Activated T-cell treated with anti-CD3 and anti-CD28 coated beads for 48 hours (primary cell): ENCODE measurements around the gene COL5A1.
A peak's percentile ranks its signal among the peaks of the same experiment; 100 is the strongest.
"Not testable (repeated sequence)": the region's sequence is repeated elsewhere in the genome, so short reads cannot be mapped to it uniquely, and the experiment has no call there.

Source experiments
- DNase-seq: peaks from one replicate; pipeline ENCODE4 v3.0.0-alpha.2; 2020; ENCODE audit warnings: low read depth

The COL5A1 gene

DNA sequence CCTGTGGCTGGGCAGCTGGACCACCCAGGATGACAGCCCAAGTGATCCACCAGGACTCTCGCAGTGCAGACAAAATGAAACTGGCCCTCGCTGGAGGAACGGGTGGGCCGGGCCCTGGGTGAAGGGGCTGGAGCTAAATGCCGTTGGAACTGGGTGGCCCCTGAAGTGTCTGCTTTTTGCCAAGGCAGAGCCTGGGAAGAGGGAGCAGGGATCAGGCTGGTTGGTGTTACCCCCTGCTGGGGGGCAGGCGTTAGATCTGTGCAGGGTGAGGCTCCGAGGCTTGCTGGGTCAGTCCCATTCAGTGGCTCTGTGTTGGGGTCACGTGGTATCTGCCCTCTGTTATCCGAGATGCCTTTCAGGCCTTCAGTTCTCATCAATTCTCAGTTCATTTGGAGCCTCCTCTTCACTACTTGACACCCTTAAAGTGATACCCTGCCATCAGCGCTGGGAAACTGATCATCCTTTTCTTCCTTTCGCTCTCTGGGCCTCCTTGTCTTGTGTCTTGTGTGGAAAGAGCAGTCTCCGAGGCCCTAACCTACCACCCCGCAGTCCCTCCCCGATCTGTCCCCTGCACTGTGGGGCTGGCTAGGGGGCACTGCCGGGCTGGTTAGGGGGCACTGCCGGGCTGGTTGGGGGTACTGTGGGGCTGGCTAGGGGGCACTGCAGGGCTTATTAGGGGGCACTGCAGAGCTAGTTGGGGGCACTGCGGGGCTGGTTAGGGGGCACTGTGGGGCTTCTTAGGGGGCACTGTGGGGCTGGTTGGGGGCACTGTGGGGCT lies 37.3 kb downstream of the COL5A1 start:
- DNase-seq: no peak

DNA sequence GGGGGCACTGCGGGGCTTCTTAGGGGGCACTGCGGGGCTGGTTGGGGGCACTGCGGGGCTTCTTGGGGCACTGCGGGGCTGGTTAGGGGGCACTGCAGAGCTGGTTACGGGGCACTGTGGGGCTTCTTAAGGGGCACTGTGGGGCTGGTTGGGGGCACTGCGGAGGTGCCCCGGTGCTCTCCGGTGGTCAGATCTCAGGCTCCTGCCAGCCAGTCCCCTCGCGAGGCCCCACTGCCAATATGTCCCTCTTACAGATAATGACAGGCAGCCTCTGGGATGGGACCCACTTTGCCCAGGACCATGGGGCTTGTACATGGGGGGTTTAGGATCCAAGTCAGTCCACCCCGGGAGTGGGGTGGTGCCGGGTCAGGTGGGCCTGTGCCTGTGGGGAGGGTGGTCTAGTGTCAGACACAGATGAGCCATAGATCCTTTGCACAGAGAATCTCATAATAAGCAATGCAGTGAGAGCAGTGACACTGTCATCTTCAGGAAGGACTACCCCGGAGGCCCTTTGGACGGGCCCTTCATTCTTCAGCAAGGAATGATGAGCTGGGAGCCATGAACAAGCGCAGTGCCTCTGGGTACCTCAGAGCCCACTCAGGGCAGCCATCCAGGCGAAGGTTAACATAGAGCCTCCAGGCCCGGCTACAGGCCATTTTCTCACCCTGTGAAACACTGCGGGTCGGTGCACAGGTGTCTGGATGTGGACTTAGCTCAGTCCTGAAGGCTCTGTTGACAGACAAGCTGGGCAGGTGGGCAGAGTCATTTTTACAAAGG lies 38.2 kb downstream of the COL5A1 start:
- DNase-seq: no peak

DNA sequence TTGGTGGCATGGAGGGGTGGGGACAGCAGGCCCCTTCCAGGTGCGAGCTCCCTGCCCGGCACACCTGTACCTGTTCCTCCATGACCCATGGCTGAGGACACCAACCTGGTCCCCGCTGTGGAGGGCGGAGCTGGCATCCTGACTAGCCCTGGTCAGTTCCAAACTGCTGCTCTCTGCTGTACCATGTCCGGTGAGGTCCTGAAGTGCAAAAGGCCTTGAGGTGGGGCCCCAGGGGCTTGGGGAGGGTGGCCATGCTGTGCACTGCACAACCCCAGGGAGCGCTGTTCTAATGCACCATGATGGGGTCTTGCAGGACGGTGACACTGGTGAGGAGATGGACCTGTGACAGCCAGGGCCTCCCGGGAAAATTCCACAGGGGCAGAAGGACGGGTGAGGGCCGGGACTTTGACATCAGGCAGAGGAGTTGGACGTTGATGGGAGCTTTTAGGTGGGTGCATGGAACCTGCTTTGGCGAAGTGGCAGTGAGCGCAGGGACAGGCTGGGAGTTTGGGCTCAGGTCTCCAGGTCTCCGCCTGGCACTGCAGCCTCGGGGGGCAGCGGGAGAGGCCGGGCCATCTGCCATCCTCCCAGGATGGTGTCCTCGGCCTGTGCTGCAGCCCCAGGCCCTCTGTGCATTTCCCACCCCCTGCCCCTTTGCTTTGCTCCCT lies 38.9 kb downstream of the COL5A1 start:
- DNase-seq: no peak

DNA sequence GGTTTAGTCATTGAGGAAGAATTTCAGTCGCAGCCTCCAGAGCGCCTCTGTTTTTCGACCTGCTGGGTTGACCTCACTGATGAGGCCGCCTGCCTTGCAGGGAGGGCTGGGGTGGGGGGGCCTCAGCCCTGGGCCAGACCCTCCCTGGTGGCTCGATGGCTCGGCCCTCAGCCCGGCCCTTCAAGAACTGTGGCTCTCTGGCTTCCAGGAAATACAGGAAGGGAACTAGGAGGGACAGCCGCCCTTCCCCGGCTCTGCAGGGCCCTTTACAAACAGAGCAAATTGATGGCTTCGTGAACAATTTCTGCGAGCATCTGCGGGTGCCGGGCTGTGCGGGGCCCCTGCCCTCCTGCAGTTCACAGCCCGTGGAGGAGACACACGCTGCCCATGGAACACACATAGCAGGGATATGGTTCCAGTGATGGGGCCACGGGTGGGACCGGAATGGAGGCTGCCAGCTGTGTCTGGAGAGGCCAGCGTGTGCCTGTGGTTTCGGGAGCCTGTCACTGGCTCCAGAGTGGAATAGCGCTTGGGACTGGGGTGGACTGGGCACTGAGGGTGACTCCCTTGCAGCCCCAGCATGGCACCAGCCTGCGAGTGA lies 39.6 kb downstream of the COL5A1 start:
- DNase-seq: no peak

DNA sequence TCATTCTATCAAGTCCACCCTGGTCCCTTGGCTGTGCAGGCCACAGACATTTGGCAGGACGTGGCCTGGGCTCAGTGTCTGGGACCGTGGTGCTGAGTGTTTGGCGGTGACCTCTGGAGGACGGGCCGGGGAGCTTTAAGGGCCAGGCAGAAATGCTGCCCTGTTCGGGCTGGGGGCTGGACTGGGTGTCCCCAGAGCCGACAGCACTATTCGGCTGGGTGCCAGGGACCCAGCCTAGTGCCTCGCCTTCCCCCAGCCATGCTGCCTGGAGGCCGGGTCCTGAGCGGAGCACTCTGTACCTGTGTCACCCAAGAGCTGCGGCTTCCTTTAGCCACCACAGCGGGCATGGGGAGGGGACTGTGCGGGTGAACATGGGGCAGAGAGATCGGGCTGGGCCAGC lies 40.4 kb downstream of the COL5A1 start:
- DNase-seq: no peak

DNA sequence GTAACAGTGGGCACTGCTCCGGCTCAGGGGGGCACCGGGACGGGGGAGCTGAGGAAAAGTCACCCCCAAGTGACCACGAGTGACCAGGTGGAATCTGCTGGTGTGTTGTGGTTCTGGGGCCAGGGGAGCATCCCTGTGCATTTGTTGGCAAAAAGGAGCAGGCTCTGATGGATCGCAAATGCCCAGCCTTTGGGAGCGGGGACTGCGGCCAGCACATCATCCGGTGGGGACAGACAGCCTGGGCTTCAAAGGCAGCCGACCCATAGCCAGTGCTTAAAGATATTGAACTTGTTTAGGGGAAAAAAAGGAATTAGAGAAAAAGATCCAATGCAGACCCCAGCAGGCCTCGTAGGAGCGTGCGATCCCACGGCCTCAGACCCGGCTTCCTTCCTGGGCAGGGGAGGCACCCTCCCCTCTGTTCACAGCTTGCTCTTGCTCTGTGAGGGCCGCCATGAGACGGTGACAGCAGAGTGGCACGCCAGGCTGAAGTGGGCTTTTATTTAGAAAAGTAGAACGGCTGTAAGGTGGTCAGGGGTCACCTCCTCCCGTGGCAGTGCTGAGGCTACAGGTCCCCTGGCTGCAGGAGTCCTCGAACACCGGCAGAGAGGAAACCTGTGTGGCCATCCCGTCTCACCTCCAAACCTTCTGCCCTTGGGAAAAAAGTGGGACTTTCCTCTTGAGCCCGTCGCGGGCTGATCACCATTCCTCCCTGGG lies 41.2 kb downstream of the COL5A1 start:
- no peak for DNase-seq

DNA sequence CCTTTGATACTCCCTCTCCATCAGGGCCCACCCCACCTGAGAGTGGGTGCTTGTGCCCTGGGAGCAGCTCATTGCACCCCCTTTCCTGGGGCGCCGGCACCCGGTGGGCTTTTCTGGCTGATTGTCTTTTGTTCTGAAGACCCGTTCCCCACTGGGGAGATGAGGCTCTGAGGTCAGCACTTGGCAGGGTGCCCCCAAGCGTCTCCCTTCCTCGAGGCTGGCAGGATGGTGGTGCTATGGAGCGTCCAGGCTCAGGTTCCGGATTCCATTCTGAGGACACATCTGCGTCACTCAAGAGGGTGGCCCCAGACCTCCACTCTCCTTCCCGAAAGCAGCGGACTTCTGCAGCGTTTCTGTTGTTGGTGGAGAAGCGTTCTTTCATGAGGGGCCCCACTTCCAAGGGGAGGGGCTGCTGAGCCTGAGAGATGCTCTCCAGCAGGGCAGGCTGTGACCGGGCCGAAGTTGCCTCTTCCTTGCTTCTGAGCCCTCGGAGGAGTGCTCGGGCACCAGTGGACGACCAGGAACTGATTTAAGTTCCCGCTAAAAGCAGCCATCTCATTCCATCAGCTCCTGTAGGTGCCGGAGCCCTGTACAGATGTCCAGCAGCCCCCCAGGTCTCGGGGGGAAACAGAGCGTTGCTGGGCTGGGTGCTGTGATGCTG lies 42.2 kb downstream of the COL5A1 start:
- DNase-seq: no peak

DNA sequence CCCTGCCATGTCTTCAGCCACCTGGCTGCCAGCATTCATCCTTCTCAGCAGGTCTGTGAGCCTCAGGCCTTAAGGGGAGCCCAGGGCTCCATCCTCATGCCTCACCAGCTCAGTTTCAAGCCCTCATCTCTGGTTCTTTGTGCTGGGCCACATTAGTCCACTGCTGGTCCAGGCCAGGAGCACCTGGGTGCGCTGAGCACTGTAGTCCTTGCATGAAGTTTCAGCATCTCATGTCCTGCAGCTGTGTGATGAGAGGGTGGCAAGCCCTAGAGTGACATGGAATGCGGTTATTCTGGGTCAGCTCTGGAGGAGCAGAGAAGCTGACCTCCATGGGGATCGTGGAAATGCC lies 42.7 kb downstream of the COL5A1 start:
- DNase-seq: no peak

DNA sequence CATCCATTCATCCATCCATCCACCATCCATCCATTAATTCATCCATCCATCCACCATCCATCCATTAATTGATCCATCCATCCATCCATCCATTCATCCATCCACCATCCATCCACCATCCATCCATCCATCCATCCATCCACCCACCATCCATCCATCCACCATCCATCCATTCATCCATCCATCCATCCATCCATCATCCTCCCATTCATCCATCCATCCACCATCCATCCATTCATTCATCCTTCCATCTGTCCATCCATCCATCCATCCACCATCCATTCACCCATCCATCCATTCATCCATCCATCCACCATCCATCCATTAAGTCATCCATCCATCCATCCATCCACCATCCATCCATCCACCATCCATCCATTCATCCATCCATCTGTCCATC lies 43.3 kb downstream of the COL5A1 start:
- not testable (repeated sequence) for DNase-seq

DNA sequence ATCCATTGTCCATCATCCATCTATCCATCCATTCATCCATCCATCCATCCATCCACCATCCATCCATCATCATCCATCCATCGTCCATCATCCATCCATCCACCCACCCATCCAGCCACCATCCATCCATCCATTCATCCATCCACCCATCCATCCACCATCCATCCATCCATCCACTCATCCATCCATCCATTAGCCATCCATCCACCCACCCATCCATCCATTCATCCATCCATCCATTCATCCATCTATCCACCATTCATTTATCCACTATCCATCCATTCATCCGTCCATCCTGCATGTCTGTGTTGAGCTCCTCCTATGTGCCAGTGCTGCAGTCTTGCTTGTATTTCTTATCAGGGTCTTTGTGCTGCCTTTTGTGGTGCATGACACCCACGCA lies 44.2 kb downstream of the COL5A1 start:
- DNase-seq: no peak

DNA sequence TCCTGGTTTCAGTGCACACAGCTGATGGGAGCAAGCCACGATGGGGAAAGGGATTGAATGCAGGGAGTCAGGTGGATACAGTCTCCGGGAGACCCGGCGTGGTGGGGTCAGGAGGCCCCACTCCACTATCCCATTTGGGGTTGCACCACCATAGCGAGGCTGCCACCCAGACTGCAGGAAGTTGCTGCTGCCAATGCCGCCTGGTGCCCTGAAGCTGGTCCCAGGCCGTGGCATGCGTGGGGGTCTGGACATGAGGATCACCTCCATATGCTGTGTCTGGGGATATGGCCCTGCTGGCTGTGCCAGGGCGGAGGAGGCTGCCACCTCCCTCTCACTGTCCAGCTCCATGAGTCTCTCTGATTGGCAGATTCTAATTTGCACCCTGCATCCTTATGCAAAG lies 45.3 kb downstream of the COL5A1 start:
- no peak for DNase-seq

DNA sequence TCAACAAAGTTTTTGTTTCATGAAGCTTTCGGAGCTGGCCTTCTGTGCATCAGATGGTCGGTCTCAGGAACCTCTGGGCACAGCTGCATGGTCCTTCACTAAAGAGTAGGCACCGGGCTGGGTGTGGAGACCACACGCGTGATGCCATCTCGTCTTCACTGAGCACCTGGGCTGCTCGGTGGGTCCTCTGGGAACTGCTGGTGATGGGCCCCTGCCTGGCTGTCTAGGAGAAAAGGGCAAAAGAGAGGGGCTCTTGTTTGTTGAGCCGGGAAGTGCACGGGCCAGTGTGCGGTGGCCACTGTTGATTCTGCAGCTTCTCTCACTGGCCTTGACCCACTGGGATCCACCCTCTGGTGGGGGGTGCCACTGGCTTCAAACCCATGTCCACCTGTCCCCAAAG lies 46.0 kb downstream of the COL5A1 start:
- no peak for DNase-seq

DNA sequence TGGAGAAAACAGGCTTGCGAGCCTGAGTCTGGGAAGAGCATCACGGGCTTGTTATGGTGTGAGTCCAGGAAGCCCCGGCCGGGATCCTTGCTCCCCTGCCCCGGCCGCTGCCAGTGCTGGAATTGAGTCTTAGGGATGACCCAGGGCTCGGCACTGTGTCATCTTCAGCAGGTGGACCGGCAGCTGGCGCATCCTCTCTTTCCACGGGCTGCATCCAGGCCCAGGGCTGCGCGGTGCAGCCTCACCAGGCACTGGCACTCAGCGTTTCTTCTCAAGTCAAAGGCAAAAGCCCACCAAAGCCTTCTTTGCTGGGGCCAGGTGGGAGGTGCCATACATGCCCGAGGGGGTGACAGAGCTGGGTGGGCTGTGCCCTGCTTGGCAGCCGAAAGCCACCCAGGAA lies 46.6 kb downstream of the COL5A1 start:
- DNase-seq: no peak

DNA sequence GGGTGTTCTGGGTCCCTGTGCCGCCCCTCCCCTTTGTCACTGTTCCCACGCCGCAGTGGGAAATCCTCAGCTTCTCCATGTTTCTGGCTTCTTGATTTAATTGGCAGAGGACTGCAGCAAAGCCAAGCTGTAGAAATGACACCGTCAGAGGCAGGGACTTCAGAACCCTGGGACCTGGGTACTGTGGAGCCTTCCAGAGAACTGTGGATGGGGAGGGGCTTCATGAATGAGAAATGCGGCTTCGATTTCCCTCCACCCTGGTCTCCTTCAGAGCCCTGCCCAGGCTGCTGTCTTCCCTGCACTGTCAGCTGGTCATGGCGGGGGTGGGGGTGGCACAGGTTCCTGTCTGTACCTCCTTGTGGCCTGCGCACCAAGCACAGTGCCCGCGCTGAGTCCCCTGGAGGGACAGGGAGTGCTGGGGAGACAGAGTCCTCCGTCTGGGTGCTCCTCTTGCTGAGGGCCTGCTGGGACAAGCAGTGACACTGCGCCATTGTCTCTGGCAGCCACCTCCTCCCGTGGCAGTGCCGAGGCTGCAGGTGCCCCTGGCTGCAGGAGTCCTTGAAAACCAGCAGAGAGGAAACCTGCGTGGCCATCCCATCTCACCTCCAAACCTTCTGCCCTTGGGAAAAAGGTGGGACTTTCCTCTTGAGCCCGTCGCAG lies 47.2 kb downstream of the COL5A1 start:
- DNase-seq: no peak

DNA sequence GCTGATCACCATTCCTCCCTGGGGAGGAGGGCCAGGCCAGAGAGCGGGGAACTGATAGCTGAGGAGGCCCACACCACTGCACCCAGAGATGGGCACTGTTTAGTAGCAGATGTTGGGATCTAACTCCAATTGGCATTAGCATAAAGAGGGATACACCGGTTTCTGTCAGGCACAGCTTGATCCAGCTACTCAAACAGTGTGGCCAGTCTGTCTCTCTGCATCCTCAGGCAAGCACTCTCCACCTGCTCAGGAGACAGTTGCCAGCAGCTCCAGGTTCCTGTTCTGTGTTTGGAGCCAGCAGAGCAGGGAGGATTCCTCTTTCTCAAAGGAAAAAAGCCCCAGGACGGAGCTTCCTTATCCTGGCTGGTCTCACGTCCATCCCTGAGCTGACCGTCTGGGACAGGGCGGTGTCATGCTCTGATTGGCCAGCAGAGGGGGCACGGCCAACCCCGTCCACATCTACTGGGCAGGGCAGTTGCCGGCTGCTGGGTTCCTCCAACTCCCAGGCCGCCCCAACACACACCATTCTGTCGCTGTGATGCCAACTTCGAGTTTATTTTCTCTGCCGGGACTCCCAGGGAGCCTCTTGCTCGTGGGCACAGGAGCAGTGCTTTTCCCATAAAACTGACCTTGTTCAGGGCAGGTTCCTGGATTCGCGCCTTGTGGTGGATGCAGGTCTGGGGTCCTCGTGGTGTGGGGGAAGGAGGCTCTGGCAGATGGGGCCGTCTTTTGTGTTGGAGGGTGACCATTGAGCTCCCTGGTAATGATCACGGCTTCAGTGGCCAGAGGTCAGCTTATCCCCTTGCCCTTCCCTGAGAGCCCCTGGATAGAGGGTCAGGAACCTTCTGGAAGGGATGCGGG lies 47.9 kb downstream of the COL5A1 start:
- DNase-seq: peak; percentile 6

DNA sequence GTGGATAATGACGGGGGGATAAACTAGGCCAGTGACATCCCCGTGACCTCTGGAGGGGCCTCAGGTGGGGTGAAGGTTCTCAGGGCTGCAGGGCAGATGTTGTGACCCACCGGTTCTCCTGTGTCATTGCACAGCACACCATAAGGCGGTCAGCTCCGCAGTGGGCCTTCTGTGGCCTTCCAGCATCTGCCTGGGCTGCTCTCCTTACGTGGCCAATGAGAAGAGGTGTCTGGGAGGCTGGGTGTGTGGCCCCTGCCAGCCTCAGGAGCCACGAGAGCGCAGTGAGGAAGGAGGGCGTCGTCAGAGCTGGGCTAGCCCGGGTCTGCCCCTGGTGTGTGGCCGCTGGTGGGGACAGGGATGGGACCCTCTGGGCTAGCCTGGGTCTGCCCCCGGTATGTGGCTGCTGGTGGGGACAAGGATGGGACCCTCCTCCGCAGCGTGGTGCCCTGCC lies 48.7 kb downstream of the COL5A1 start:
- DNase-seq: no peak

DNA sequence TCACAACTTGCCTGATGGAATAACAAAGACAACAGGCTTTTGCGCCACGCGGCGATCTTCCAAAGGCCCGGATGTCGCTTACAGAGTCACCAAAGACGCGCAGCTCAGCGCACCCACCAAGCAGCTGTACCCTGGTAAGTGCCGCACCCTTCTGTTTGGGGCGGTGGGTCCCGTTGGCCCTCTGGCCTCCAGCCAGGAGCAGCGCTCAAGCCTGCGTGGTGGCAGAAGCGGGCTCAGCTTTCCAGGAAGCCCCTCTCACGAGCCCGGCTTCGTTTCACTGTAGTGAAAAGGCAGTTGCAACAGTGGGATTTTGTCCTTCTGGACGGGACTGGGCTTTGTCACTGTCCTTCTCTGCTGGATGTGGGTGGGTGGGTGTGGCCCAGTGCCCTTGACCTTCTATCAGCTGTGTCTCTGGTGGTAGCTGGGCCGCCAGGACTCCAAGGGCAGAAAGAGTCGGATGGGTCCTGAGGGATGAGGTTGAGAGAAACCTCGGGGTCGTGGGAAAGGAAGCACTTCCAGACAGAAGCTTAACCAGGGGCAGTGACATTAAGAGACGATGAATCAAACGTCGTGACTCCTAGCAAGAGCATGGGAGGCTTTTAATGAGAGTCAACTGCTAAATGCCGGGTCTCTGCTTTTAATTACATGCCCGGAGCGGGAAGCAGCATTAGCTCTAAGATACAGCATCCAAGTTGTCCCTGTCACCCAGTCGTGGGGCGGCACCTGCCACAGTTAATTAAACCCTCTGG lies 49.5 kb downstream of the COL5A1 start:
- DNase-seq: no peak

DNA sequence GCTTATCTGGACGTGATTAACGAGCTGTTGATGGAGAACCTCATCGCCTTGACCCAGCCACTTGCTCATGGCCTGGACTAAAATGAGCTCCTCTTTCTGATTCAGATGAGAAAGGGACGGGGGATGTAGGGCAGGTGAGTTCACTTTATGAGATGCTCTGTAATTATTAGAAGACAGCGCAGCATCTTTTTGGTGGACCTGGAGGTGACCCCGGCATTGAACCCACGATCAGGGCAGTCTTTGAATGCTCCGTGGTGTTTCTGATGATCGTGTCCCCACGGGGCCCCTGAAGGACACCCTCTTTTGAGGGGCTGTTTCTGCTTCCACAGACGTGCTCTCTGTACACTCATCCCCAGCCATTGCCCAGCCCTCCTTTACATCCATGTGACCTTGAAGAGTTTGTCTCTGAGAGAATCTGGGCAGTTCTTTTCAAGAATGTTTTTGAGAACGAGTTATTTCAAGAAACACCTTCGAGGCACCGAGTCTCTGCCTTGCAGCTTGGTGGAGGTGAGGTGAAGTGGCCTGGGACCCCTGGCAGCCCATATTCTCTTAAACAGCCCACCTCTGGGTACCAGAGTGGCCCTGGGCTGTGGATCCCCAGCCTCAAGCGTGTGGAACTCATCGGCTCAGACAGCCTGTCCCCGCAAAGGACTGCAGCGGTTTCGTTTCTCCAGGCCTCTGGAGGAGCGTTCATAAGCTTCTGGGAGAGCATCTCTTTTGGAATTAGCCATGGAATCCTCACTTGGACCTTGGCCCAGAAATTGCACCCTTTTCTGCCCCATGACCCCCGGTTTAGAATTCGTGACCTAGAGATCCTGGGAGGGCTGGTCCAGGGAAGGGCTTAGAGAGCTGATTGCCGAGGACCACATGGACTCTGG lies 50.3 kb downstream of the COL5A1 start:
- DNase-seq: no peak
